ENCODE results near the gene INPP5J.
"Not testable (repeated sequence)": the region's sequence is repeated elsewhere in the genome, so short reads cannot be mapped to it uniquely, and the experiment has no call there.

INPP5J gene

DNA sequence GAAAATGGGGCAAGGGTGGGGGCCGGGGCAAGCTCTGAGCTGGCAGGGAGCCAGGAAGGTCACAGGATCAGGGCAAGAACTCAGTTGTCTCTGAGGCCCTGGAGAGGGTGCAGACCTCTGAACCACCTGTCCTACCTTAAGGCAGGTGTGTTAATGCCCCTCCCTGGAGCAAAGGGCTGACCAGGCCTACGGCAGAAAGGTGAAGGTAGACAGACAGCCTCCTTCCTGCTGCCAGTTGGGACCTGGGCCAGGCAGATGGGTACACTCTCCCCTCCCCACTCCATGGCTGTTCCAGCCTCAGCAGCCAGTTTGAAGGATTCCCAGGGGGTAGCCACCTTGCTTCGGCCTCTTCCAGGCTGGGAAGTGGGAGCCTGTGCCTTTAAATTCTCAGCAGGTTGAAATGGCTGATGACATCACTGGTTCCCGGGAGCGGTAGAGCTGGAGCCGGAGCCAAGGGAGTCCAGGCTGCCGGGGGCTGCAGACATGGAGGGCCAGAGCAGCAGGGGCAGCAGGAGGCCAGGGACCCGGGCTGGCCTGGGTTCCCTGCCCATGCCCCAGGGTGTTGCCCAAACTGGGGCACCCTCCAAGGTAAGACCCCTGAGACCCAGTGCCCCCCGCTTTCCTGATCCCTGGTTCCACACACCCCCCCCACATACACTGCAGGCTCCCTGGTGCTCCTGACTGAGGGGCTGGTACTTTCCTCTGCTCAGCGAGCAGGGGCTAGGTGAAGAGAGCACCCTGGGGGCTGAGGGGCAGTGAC lies at the start of gene INPP5J:
Gene INPP5J (plus strand): TSS at position 435 of the 760 bp plus-strand sequence. CDS start 49 bp downstream, at position 484.
- peak; percentile 25 for DNase-seq

DNA sequence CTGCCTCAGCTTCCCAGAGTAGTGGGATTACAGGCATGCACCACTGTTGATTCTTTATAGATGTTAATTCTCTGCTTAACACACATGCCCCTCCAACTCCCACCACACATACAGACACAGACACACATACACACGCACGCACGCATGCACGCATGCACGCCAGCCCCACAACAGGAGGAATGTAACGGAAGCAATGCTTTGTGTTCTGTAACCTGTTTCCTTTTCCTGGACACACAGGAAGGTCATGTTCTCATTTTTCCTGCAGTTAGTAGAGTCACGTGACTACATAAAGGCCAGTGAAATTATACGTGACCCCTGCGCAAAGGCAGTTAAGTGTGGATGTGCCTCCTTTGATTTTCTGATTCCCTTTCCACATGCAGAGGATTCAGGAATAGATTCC lies 49.6 kb upstream of the INPP5J start:
- DNase-seq = not testable (repeated sequence)

DNA sequence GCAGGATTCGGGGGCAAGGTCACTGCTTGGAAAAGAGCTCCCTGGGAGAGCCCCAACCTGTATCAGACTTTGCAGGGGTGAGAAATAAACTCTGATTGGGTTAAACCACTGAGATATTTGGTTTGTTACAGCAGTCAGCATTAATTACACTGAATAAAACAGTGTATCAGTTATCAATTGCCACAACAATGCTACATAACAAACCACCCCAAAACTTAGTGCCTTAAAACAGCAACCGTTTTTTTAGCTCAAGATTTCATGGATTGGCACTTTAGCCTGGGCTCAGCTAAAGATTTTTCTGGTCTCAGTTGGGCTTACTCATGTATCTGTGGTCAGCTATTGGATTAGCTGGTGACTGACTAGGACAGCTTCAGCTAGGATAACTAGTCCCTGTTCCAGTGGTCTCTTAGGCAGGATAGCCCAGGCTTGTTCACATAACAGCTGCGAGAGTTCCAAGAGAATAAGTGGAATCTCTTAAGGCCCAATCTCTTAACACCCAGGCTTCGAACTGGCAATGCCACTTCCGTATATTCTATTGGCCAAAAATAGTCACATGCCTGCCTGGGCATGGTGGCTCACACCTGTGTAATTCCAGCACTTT lies 49.1 kb upstream of the INPP5J start:
- DNase-seq = not testable (repeated sequence)

DNA sequence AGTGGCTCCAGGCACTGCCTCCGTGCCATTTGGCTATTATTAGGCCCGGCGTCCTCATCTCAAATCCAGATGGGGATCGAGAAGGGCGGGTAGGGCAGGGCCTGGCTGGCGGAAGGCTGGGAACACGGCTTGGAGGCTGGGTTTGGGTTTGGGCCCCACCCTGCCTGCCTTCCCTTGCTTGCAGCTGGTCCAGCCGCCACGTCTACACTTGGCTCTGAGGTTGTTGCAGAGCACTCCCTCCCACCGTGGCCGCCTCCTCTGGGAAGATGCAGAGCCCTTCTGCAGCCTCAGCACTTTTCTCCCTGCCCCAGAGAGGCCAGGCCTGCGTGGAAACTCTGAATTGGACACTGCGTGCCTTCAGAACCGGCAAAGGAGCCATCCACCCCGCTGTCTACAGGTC lies 46.8 kb upstream of the INPP5J start:
- DNase-seq = no peak

DNA sequence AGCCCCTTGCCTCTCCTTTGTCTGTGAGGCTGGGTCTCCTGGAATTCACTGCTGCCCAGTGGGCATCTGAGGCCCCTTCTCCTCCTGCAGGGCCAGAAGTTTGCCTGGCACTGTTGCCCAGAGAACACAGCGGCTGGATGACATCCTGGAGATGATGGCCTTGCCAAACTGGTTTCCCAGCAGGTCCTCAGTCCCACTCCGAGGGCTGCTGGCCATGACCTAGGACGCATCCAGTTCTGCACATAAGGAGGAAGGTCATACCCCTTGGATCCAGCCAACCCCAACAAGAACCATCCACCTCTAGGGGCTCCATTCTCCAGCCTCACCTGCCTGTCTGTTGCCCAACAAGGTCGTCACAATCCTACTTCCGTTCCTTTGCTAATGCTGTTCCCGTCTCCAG lies 45.1 kb upstream of the INPP5J start:
- no peak for DNase-seq

DNA sequence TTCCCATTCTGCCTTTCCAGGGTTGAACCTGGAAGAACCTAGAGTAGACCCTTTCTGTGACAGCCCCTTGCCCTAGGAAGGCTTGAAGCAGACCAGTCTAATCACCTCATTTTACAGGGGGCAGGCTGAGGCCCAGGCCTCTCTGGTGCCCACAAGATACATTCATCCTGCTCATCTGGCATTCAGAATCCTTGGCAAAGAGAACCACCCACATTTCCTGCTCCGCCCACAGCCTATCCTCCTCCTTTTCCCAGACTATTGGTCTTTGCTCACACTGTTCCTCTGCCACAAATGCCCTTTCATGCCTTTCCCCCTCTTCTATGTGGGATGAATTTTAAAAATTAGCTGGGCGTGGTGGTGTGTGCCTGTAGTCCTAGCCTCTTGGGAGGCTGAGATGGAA lies 44.4 kb upstream of the INPP5J start:
- not testable (repeated sequence) for DNase-seq

DNA sequence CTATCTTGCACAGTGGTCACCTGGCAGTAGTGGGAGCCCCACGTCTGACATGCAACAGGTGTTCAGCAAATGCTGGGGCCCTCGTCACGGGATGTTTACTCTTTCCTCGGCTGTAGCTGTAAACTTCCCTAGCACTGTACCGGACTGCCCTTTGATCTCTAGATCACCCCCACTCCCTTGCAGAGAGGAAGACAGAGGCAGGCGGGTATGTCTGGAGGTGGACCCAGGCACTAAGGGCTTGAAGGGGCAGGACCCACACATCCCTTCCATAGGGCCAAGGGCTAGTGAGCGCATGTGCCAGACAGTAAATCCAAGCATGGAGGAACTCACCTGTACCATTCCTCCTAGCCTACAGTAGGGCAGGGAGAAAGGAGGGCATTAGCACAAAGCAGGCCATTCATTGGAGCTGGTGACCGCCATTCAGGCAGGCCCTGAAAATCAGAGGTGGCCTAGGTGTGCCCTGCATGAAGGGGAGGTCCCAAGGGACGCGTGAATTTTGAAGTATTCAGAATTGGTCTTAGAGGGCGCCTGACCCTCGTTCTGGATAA lies 43.6 kb upstream of the INPP5J start:
- DNase-seq = no peak

- no peak for DNase-seq
These were observed 42.5 kb upstream of the INPP5J start for GRCh38 chr22:31080164-31080847.

GRCh38 chr22:31080848-31081649 lies 41.7 kb upstream of the INPP5J start, which contains the start of gene SMTN:
TSS of gene SMTN (plus strand) at chr22:31081318. CDS start at chr22:31083259, 1,941 bp downstream.
- peak; percentile 80 for DNase-seq

GRCh38 chr22:31081963-31082605 lies 40.7 kb upstream of the INPP5J start:
- no peak for DNase-seq

DNA sequence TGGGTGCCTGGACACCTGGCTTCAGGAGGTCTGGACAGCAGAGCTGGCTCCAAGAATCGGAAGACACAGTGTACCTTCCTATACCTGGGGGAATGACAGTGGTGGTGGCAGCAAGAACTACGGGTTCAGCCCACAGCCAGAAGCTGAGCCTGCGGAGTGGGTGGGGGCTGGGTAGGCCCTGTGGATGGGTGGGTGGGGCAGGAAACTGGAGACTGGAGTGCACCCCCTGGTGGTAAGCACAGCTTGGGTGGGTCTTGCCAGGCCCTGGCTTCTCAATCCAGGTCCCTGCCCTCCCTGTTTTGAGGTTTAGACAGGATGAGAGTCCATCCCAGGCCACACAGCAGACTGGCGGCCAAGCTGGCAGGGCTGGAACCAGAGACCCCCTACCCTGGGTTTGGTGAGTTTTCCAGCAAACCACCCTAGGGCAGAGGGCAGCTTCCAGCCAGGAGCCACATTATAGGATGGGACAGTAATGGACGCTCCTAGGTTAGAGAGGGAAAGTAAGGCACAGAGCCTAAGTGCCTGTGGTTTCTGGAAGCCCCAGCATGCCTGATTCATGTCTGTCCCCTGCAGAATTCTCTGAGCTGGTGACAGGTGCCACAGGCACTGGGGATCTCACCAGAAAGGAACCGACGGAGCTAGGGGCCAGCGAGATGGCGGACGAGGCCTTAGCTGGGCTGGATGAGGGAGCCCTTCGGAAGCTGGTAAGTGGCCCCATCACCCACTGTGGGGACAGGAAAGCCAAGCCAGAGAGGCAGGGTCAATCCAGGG lies 40.0 kb upstream of the INPP5J start:
- DNase-seq = no peak

DNA sequence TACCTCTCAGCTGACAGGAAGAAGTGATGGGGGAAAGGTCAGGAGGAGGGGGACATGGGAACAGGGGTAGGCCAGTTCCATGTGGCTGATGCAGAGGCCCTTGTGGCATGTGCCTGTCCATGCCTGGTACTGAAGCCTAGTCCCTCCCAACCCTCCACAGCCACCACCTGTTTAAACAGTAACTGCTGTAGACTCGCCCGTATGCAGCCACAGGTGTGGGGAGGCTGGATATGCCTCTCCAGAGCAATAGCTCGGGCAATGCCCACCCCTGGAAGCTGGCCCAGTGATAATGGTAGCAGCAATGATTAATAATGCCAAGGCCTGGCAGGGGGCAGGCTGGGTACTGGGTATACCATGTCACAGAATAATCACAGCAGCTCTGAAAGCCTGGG lies 39.4 kb upstream of the INPP5J start:
- DNase-seq = no peak

GRCh38 chr22:31083923-31084810 lies 38.6 kb upstream of the INPP5J start:
- DNase-seq = no peak

DNA sequence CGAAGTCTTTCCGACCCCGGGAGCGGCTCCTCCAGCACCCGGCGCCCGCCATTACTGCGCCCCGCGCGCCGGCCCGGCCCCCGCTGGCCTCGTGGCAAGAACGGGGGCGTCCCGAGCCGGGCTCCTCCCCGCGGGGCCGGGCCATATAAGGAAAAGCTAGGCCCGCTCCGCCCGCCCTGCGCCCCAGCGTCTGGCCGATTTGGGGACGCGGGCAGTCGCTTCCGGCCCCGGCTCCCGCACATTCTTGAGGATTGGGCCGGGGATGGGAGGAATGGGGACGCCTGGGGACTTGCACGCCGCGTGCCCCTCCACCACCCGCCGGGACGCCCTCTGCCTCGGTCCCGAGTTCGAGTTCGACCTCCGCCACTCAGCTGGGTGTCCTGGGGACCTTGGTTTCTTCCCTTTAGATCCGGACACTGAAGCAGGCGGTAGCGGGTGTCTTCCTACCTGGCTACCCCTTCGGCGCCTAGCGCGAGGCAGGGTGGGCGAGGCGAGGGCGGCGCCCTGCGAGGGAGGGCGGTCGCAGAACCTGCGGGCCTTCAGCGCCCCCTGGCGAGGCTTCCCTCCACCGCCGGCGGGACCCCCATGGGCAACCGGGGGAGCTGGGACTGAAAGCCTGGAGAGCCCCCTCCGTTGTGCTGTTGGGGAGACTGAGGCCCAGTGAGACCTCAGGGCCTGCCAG lies 37.8 kb upstream of the INPP5J start:
- peak; percentile 80 for DNase-seq

DNA sequence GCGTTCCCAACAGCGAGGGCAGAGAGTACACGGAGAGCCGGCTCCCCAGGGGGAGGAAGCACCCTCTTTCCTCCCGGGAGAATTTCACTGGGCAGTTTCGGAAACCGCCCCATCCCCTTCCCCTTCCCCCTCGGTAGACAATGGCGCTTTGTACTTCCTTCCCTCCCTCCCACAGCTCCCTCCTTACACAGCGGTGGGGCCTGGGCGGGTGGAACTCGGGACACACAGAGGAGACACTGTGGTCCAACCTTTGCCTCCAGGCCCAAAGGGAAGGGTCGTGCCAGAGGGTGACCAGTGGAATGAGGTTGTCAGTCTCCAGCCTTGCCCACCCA lies 37.3 kb upstream of the INPP5J start:
- peak; percentile 80 for DNase-seq

DNA sequence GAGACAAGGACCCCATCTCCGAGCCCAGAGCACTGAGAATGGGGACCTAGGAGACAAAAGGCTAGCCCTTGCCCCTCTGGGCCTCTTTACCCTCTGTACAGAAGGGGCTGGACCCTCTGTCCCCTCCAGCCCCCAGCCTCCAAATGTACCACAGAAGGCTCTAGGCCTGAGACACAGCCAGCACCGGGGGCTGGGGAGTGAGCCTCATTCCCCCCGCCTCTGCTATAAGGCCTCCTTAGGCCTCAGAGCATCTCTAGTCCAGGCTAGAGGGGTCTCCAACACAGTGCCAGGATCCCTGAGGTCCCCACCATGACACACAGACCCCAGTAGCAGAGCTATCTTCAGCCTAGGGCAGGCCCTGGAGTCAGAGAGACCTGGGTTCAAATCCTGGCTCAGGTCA lies 36.8 kb upstream of the INPP5J start:
- DNase-seq = no peak

GRCh38 chr22:31086703-31087330 lies 35.9 kb upstream of the INPP5J start:
- no peak for DNase-seq

- DNase-seq = no peak
These were observed 35.0 kb upstream of the INPP5J start for GRCh38 chr22:31087744-31088215.
